Endothelial cell of umbilical vein (primary cell): ENCODE data around the gene RNF214. TPM values are rescaled to one million over a fixed set of nuclear protein-coding genes. Genes with fewer than 3 reads are reported as not detected.
A peak's percentile ranks its signal among the peaks of the same experiment; 100 is the strongest.

Source experiments
- BruUV-seq: library from RNA; stranded (reverse); fragments of 400-500 nt; replicated peaks from 2 replicates; lab custom pipeline; 2021; lab: Mats Ljungman, UMichigan
- CTCF ChIA-PET: fragments of 300-600, 350-600 bp; sonication (Branson Sonifier 250); formaldehyde crosslinking; loops from one replicate; lab custom pipeline; 2021; ENCODE audit warnings: antibody characterized with exemption, inconsistent platforms; lab: Charles Lee
- POLR2A ChIA-PET: fragments of 300-600, 350-600 bp; sonication (Branson Sonifier 250); formaldehyde crosslinking; loops from one replicate; lab custom pipeline; 2021; ENCODE audit warnings: antibody characterized with exemption, inconsistent platforms; lab: Charles Lee
- DNase-seq: peaks from one replicate; pipeline ENCODE4 v3.0.0-alpha.2; 2011; ENCODE audit warnings: low read depth, low spot score
- FAIRE-seq: peaks from 2 replicates; lab custom pipeline; 2011; peaks lifted over from hg19 to GRCh38; lab: Jason Lieb, UNC
- H2AFZ ChIP-seq: 2 replicates; pipeline ENCODE4 v1.6.0; 2012; ENCODE audit warnings: low read depth, low read length, control low read depth, inconsistent platforms
- H3K27ac ChIP-seq: 2 replicates; pipeline ENCODE4 v1.5.1; 2011; ENCODE audit warnings: low read depth, mild to moderate bottlenecking, control low read depth, low read length, moderate library complexity; ENCODE audit not compliant: insufficient read depth
- H3K27me3 ChIP-seq, 2 experiments: 2 replicates each; pipeline versions ENCODE4 v1.6.0 to v1.6.1; 2011; ENCODE audit warnings: low read length in 2 of 2, mixed read lengths in 1 of 2; ENCODE audit not compliant: control insufficient read depth in 2 of 2, insufficient read depth in 2 of 2
- H3K36me3 ChIP-seq, 2 experiments: 2 replicates in 1 of 2; 3 replicates in 1 of 2; pipeline ENCODE4 v1.5.1; 2011; ENCODE audit warnings: low read length in 2 of 2, mild to moderate bottlenecking in 1 of 2, moderate library complexity in 1 of 2; ENCODE audit not compliant: control insufficient read depth in 2 of 2, insufficient read depth in 2 of 2; ENCODE audit errors: extremely low read depth in 1 of 2
- H3K4me1 ChIP-seq: 3 replicates; pipeline ENCODE4 v1.5.1; 2011; ENCODE audit warnings: mild to moderate bottlenecking, low read length; ENCODE audit not compliant: control insufficient read depth, insufficient read depth; ENCODE audit errors: extremely low read depth
- H3K4me2 ChIP-seq: 2 replicates; pipeline ENCODE4 v1.6.1; 2011; ENCODE audit warnings: low read length, control low read depth, mixed read lengths; ENCODE audit not compliant: insufficient read depth
- H3K4me3 ChIP-seq, 3 experiments: fragments of 200-600 bp in 1 of 3; sonication (generic), shearing (Covaris generic) in 1 of 3; replicated peaks in 1 of 3; 2 replicates each; pipeline ENCODE4 v1.5.1; 2011 to 2016; ENCODE audit warnings: control low read depth in 3 of 3, low read length in 3 of 3, mild to moderate bottlenecking in 2 of 3, inconsistent platforms in 1 of 3, low read depth in 1 of 3, moderate library complexity in 1 of 3; ENCODE audit not compliant: insufficient read depth in 1 of 3
- H3K79me2 ChIP-seq: 2 replicates; pipeline ENCODE4 v1.6.0; 2012; ENCODE audit warnings: low read length, inconsistent platforms; ENCODE audit not compliant: control insufficient read depth, insufficient read depth
- H3K9ac ChIP-seq: replicated peaks from 2 replicates; pipeline ENCODE3; 2011; ENCODE audit warnings: low read length, control low read depth; ENCODE audit not compliant: insufficient read depth; ENCODE audit errors: extremely low read depth
- H3K9me1 ChIP-seq: replicated peaks from 3 replicates; pipeline ENCODE4 v1.6.0; 2011; ENCODE audit warnings: mild to moderate bottlenecking, low read length; ENCODE audit not compliant: control insufficient read depth, insufficient read depth; ENCODE audit errors: extremely low read depth
- H3K9me3 ChIP-seq: replicated peaks from 2 replicates; pipeline ENCODE4 v1.5.1; 2012; ENCODE audit warnings: low read length, inconsistent platforms; ENCODE audit not compliant: control insufficient read depth, insufficient read depth
- H4K20me1 ChIP-seq: replicated peaks from 2 replicates; pipeline ENCODE3; 2011; ENCODE audit warnings: mild to moderate bottlenecking, low read length; ENCODE audit not compliant: control insufficient read depth, insufficient read depth; ENCODE audit errors: extremely low read depth
- EZH2 ChIP-seq: IDR thresholded peaks from 2 replicates; pipeline ENCODE4 v1.6.1; 2012; ENCODE audit warnings: borderline replicate concordance, low read depth, mild to moderate bottlenecking, moderate library complexity, low read length, inconsistent platforms; ENCODE audit not compliant: severe bottlenecking
- FOS ChIP-seq: IDR thresholded peaks from 2 replicates; pipeline ENCODE4 v1.6.1; 2011; ENCODE audit warnings: mild to moderate bottlenecking, low read length, moderate library complexity, borderline replicate concordance; ENCODE audit not compliant: insufficient read depth
- JUN ChIP-seq: IDR thresholded peaks from 2 replicates; pipeline ENCODE4 v1.6.1; 2011; ENCODE audit warnings: borderline replicate concordance, low read depth; ENCODE audit not compliant: insufficient read length, insufficient read depth
- POLR2A ChIP-seq: IDR thresholded peaks from 2 replicates; pipeline ENCODE4 v1.6.1; 2012; ENCODE audit warnings: low read depth, mild to moderate bottlenecking, control low read depth, low read length
- POLR2AphosphoS5 ChIP-seq: IDR thresholded peaks from 2 replicates; pipeline ENCODE4 v1.6.1; 2012; ENCODE audit warnings: low read depth, mild to moderate bottlenecking, control low read depth, low read length, moderate library complexity; ENCODE audit not compliant: insufficient read depth
- dilution Hi-C: fragments of 300-500 bp; cut with MboI; formaldehyde crosslinking; loops from one replicate; pipeline ENCODE4 v1.15.0; 2019; ENCODE audit warnings: low sequenced_read_pairs; ENCODE audit not compliant: extremely low pct_ligation_motif_present
- intact Hi-C: fragments of 100-400 bp; cut with micrococcal nuclease; formaldehyde crosslinking; loops from one replicate; pipeline ENCODE4 v1.10.0; 2022
- polyA plus RNA-seq, 4 experiments: library from polyadenylated mRNA; depleted of rRNA in 3 of 4; stranded (reverse) in 3 of 4; unstranded in 1 of 4; fragments of >200 nt; gene quantifications; 2 replicates each; pipeline versions ENCODE4 v1.2.1 to v1.2.3, GENCODE V29; 2011 to 2012; ENCODE audit warnings: missing spikeins in 1 of 4
- total RNA-seq: library from RNA; stranded (reverse); gene quantifications from 2 replicates; pipeline ENCODE4 v1.2.3, GENCODE V29; 2021
- TF ChIP-seq, protein P1 (sequence below): IDR thresholded peaks from 2 replicates; pipeline ENCODE4 v1.6.1; 2011; ENCODE audit not compliant: insufficient read depth, insufficient read length
- TF ChIP-seq, protein P2 (sequence below), 2 donors: IDR thresholded peaks; 1 replicate in 1 of 2; 2 replicates in 1 of 2; pipeline ENCODE4 v1.5.1; 2011; ENCODE audit warnings: low read length in 2 of 2, mild to moderate bottlenecking in 2 of 2, moderate library complexity in 2 of 2, control low read depth in 1 of 2, inconsistent platforms in 1 of 2, low read depth in 1 of 2; ENCODE audit not compliant: insufficient read depth in 1 of 2; ENCODE audit errors: extremely low read depth in 1 of 2

Gene RNF214
- total and polyA plus RNA-seq, 2 donors (not counting 3 experiments of a cell fraction or from before 2014, with no cell fraction given) = 24.3 to 28.2 TPM

DNA sequence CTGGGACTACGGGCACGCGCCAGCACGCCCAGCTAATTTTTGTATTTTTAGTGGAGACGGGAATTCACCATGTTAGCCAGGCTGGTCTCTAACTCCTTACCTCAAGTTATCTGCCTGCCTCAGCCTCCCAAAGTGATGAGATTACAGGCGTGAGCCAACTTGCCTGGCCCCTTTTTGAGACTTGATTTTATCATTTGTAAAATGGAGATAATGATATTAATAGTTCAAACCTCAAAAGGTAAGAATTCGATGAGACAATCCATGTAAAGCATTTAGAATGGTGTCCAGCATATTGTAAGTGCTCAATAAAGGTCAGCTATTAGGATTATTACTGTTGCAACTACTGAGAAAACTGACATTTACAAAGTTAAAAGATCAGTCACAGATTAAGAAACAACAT, 86.3 kb downstream of the RNF214 start:
- intact Hi-C loops = loop anchor here (5.0 kb wide), 1 partner anchor 141 kb away; the partner anchor contains the start of gene SIDT2
- FAIRE-seq = no peak
- no peaks in the 10 kb centered on the region for H3K27me3 ChIP-seq
- no peak overlapping the region for H3K9ac ChIP-seq
- H3K9me3 ChIP-seq = no peaks in the 10 kb centered on the region
- no peaks in the 10 kb centered on the region for H3K36me3 ChIP-seq
- no peak for DNase-seq
- no peaks in the 10 kb centered on the region for H4K20me1 ChIP-seq
- TF ChIP-seq, protein P1, sequence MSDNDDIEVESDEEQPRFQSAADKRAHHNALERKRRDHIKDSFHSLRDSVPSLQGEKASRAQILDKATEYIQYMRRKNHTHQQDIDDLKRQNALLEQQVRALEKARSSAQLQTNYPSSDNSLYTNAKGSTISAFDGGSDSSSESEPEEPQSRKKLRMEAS = no peak
- TF ChIP-seq, protein P2, sequence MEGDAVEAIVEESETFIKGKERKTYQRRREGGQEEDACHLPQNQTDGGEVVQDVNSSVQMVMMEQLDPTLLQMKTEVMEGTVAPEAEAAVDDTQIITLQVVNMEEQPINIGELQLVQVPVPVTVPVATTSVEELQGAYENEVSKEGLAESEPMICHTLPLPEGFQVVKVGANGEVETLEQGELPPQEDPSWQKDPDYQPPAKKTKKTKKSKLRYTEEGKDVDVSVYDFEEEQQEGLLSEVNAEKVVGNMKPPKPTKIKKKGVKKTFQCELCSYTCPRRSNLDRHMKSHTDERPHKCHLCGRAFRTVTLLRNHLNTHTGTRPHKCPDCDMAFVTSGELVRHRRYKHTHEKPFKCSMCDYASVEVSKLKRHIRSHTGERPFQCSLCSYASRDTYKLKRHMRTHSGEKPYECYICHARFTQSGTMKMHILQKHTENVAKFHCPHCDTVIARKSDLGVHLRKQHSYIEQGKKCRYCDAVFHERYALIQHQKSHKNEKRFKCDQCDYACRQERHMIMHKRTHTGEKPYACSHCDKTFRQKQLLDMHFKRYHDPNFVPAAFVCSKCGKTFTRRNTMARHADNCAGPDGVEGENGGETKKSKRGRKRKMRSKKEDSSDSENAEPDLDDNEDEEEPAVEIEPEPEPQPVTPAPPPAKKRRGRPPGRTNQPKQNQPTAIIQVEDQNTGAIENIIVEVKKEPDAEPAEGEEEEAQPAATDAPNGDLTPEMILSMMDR (IDR thresholded peaks at IDR 0.05; ENCODE audit: extremely low read depth in 1 of 2, insufficient read depth in 1 of 2, low read depth in 1 of 2, low read length in 2 of 2) = no peak
- TF ChIP-seq FOS (no peak), JUN (no peak), POLR2AphosphoS5 (no peak), EZH2 (no peak), POLR2A (no peak)
- peaks cover 11% of the 10 kb centered on the region for H3K79me2 ChIP-seq
- H2AFZ ChIP-seq = peak overlapping the region; percentile 13
- no TSS peak for BruUV-seq
- H3K9me1 ChIP-seq = no peaks in the 10 kb centered on the region
- dilution Hi-C loops = no loop called here
- peaks cover 14% of the 10 kb centered on the region for H3K4me1 ChIP-seq
- ChIA-PET POLR2A (interaction anchor here (0.6 kb wide), 1 partner anchor 24 kb away, joined by 3 read pairs; no protein-coding TSS in a partner anchor), CTCF (interaction anchor here (0.6 to 1.9 kb wide), 4 partner anchors 9 to 107 kb away, joined by 3 to 8 read pairs (median 4); partner anchors contain the start of genes CEP164, PCSK7 and RNF214)
- no peak overlapping the region for H3K4me3 ChIP-seq
- no peak overlapping the region for H3K4me2 ChIP-seq
- no peak overlapping the region for H3K27ac ChIP-seq
